ELR (cell line): ENCODE data around the gene HIBADH.
"Not testable (repeated sequence)": the region's sequence is repeated elsewhere in the genome, so short reads cannot be mapped to it uniquely, and the experiment has no call there.

ENCODE experiments used
- DNase-seq: peaks from one replicate; pipeline ENCODE4 v3.0.0-alpha.2; 2015; ENCODE audit warnings: low read depth

HIBADH gene

GRCh38 chr7:27547401-27547800 is 115.3 kb downstream of the HIBADH start:
- DNase-seq = peak; percentile 3

GRCh38 chr7:27546610-27547009 is 116.1 kb downstream of the HIBADH start:
- DNase-seq = no peak

- no peak for DNase-seq
Measured at GRCh38 chr7:27535795-27536194, 126.9 kb downstream of the HIBADH start.

- DNase-seq = no peak
Measured at GRCh38 chr7:27533652-27534081, 129.0 kb downstream of the HIBADH start.

- DNase-seq = no peak
Measured at GRCh38 chr7:27532314-27532713, 130.4 kb downstream of the HIBADH start.

GRCh38 chr7:27527348-27527714 is 135.4 kb downstream of the HIBADH start:
- DNase-seq = no peak

GRCh38 chr7:27526611-27527347 is 135.9 kb downstream of the HIBADH start:
- no peak for DNase-seq

GRCh38 chr7:27526131-27526530 is 136.6 kb downstream of the HIBADH start:
- no peak for DNase-seq

GRCh38 chr7:27523321-27523720 is 139.4 kb downstream of the HIBADH start:
- no peak for DNase-seq

- DNase-seq = no peak
Measured at GRCh38 chr7:27522566-27522965, 140.1 kb downstream of the HIBADH start.

GRCh38 chr7:27520815-27521790 is 141.6 kb downstream of the HIBADH start:
- DNase-seq = no peak

GRCh38 chr7:27519793-27520469 is 142.8 kb downstream of the HIBADH start:
- no peak for DNase-seq

- DNase-seq = no peak
Measured at GRCh38 chr7:27518561-27519350, 143.9 kb downstream of the HIBADH start.

- no peak for DNase-seq
Measured at GRCh38 chr7:27516421-27516820, 146.3 kb downstream of the HIBADH start.

GRCh38 chr7:27515933-27516332 is 146.8 kb downstream of the HIBADH start:
- DNase-seq = no peak

GRCh38 chr7:27514861-27515260 is 147.8 kb downstream of the HIBADH start:
- DNase-seq = no peak

- no peak for DNase-seq
Measured at GRCh38 chr7:27513885-27514284, 148.8 kb downstream of the HIBADH start.

GRCh38 chr7:27511370-27511769 is 151.3 kb downstream of the HIBADH start:
- not testable (repeated sequence) for DNase-seq

- no peak for DNase-seq
Measured at GRCh38 chr7:27510541-27510940, 152.1 kb downstream of the HIBADH start.

GRCh38 chr7:27501879-27502278 is 160.8 kb downstream of the HIBADH start:
- DNase-seq = not testable (repeated sequence)

GRCh38 chr7:27501001-27501400 is 161.7 kb downstream of the HIBADH start:
- DNase-seq = no peak

- DNase-seq = no peak
Measured at GRCh38 chr7:27492224-27492623, 170.5 kb downstream of the HIBADH start.
